ENCODE data around the gene EML6. TPM values are rescaled to one million over a fixed set of nuclear protein-coding genes. Genes with fewer than 3 reads are reported as not detected.

Gene EML6
- total RNA-seq, 1 donor from 2014 or later: 10.4 TPM

GRCh38 chr2:54908591-54908990 is 185.1 kb downstream of the EML6 start:
- H3K4me3 ChIP-seq (ENCODE audit: low read length in 3 of 3): no peak overlapping the region
- H3K4me1 ChIP-seq (ENCODE audit: control insufficient read depth in 3 of 3, insufficient read depth in 3 of 3, low read length in 3 of 3): peaks cover 19 to 42% (median 23%) of the 10 kb centered on the region in 3 donors
- H3K27ac ChIP-seq (ENCODE audit: low read depth, low read length): peak overlapping the region; percentile 34
- H3K36me3 ChIP-seq (ENCODE audit: control insufficient read depth in 3 of 3, insufficient read depth in 3 of 3, low read length in 3 of 3): no peaks in the 10 kb centered on the region
- no peaks in the 10 kb centered on the region for H3K27me3 ChIP-seq (ENCODE audit: control insufficient read depth in 3 of 3, insufficient read depth in 3 of 3, low read length in 3 of 3)
- no peak overlapping the region for H3K9ac ChIP-seq (ENCODE audit: low read depth in 1 of 3, low read length in 3 of 3)
- no peaks in the 10 kb centered on the region for H3K9me3 ChIP-seq (ENCODE audit: control insufficient read depth in 3 of 3, low read length in 3 of 3)

GRCh38 chr2:54909001-54909400 is 185.5 kb downstream of the EML6 start:
- no peak overlapping the region for H3K4me3 ChIP-seq (ENCODE audit: low read length in 3 of 3)
- peak overlapping the region; percentile 34 for H3K27ac ChIP-seq (ENCODE audit: low read depth, low read length)
- H3K27me3 ChIP-seq (ENCODE audit: control insufficient read depth in 3 of 3, insufficient read depth in 3 of 3, low read length in 3 of 3): no peaks in the 10 kb centered on the region

GRCh38 chr2:54912305-54912704 is 188.8 kb downstream of the EML6 start:
- Histone ChIP-seq H3K36me3 (ENCODE audit: control insufficient read depth in 3 of 3, insufficient read depth in 3 of 3, low read length in 3 of 3) (no peaks in the 10 kb centered on the region), H3K4me3 (ENCODE audit: low read length in 3 of 3) (no peak overlapping the region), H3K4me1 (ENCODE audit: control insufficient read depth in 3 of 3, insufficient read depth in 3 of 3, low read length in 3 of 3) (peaks cover 3 to 7% (median 4%) of the 10 kb centered on the region in 3 donors), H3K27ac (ENCODE audit: low read depth, low read length) (no peak overlapping the region), H3K27me3 (ENCODE audit: control insufficient read depth in 3 of 3, insufficient read depth in 3 of 3, low read length in 3 of 3) (no peaks in the 10 kb centered on the region), H3K9ac (ENCODE audit: low read depth in 1 of 3, low read length in 3 of 3) (no peak overlapping the region), H3K9me3 (ENCODE audit: control insufficient read depth in 3 of 3, low read length in 3 of 3) (no peaks in the 10 kb centered on the region)

More at GRCh38 chr2:54909001-54909400, 185.5 kb downstream of the EML6 start:
- Histone ChIP-seq H3K9ac (ENCODE audit: low read depth in 1 of 3, low read length in 3 of 3) (no peak overlapping the region), H3K36me3 (ENCODE audit: control insufficient read depth in 3 of 3, insufficient read depth in 3 of 3, low read length in 3 of 3) (no peaks in the 10 kb centered on the region), H3K4me1 (ENCODE audit: control insufficient read depth in 3 of 3, insufficient read depth in 3 of 3, low read length in 3 of 3) (peaks cover 19 to 38% (median 23%) of the 10 kb centered on the region in 3 donors), H3K9me3 (ENCODE audit: control insufficient read depth in 3 of 3, low read length in 3 of 3) (no peaks in the 10 kb centered on the region)

GRCh38 chr2:54912893-54913292 is 189.4 kb downstream of the EML6 start:
- Histone ChIP-seq H3K27me3 (ENCODE audit: control insufficient read depth in 3 of 3, insufficient read depth in 3 of 3, low read length in 3 of 3) (no peaks in the 10 kb centered on the region), H3K36me3 (ENCODE audit: control insufficient read depth in 3 of 3, insufficient read depth in 3 of 3, low read length in 3 of 3) (no peaks in the 10 kb centered on the region), H3K9me3 (ENCODE audit: control insufficient read depth in 3 of 3, low read length in 3 of 3) (no peaks in the 10 kb centered on the region), H3K4me1 (ENCODE audit: control insufficient read depth in 3 of 3, insufficient read depth in 3 of 3, low read length in 3 of 3) (peaks cover 3 to 7% (median 4%) of the 10 kb centered on the region in 3 donors), H3K9ac (ENCODE audit: low read depth in 1 of 3, low read length in 3 of 3) (no peak overlapping the region), H3K27ac (ENCODE audit: low read depth, low read length) (no peak overlapping the region), H3K4me3 (ENCODE audit: low read length in 3 of 3) (no peak overlapping the region)

- H3K4me3 ChIP-seq (ENCODE audit: low read length in 3 of 3): no peak overlapping the region
- no peak overlapping the region for H3K27ac ChIP-seq (ENCODE audit: low read depth, low read length)
- H3K36me3 ChIP-seq (ENCODE audit: control insufficient read depth in 3 of 3, insufficient read depth in 3 of 3, low read length in 3 of 3): no peaks in the 10 kb centered on the region
- no peaks in the 10 kb centered on the region for H3K9me3 ChIP-seq (ENCODE audit: control insufficient read depth in 3 of 3, low read length in 3 of 3)
- H3K27me3 ChIP-seq (ENCODE audit: control insufficient read depth in 3 of 3, insufficient read depth in 3 of 3, low read length in 3 of 3): no peaks in the 10 kb centered on the region
- H3K4me1 ChIP-seq (ENCODE audit: control insufficient read depth in 3 of 3, insufficient read depth in 3 of 3, low read length in 3 of 3): no peaks in the 10 kb centered on the region
- H3K9ac ChIP-seq (ENCODE audit: low read depth in 1 of 3, low read length in 3 of 3): no peak overlapping the region
Measured at GRCh38 chr2:54914637-54915036, 191.2 kb downstream of the EML6 start.

GRCh38 chr2:54915101-54915500 is 191.6 kb downstream of the EML6 start:
- H3K9me3 ChIP-seq (ENCODE audit: control insufficient read depth in 3 of 3, low read length in 3 of 3): no peaks in the 10 kb centered on the region
- H3K4me3 ChIP-seq (ENCODE audit: low read length in 3 of 3): no peak overlapping the region
- no peak overlapping the region for H3K9ac ChIP-seq (ENCODE audit: low read depth in 1 of 3, low read length in 3 of 3)
- no peaks in the 10 kb centered on the region for H3K27me3 ChIP-seq (ENCODE audit: control insufficient read depth in 3 of 3, insufficient read depth in 3 of 3, low read length in 3 of 3)
- H3K36me3 ChIP-seq (ENCODE audit: control insufficient read depth in 3 of 3, insufficient read depth in 3 of 3, low read length in 3 of 3): no peaks in the 10 kb centered on the region
- H3K27ac ChIP-seq (ENCODE audit: low read depth, low read length): no peak overlapping the region
- no peaks in the 10 kb centered on the region for H3K4me1 ChIP-seq (ENCODE audit: control insufficient read depth in 3 of 3, insufficient read depth in 3 of 3, low read length in 3 of 3)

GRCh38 chr2:54916637-54917036 is 193.2 kb downstream of the EML6 start:
- Histone ChIP-seq H3K27ac (ENCODE audit: low read depth, low read length) (no peak overlapping the region), H3K4me1 (ENCODE audit: control insufficient read depth in 3 of 3, insufficient read depth in 3 of 3, low read length in 3 of 3) (no peaks in the 10 kb centered on the region), H3K9ac (ENCODE audit: low read depth in 1 of 3, low read length in 3 of 3) (no peak overlapping the region), H3K36me3 (ENCODE audit: control insufficient read depth in 3 of 3, insufficient read depth in 3 of 3, low read length in 3 of 3) (no peaks in the 10 kb centered on the region), H3K4me3 (ENCODE audit: low read length in 3 of 3) (no peak overlapping the region), H3K27me3 (ENCODE audit: control insufficient read depth in 3 of 3, insufficient read depth in 3 of 3, low read length in 3 of 3) (no peaks in the 10 kb centered on the region), H3K9me3 (ENCODE audit: control insufficient read depth in 3 of 3, low read length in 3 of 3) (no peaks in the 10 kb centered on the region)

GRCh38 chr2:54918647-54919280 is 195.3 kb downstream of the EML6 start:
- Histone ChIP-seq H3K36me3 (ENCODE audit: control insufficient read depth in 3 of 3, insufficient read depth in 3 of 3, low read length in 3 of 3) (no peaks in the 10 kb centered on the region), H3K27me3 (ENCODE audit: control insufficient read depth in 3 of 3, insufficient read depth in 3 of 3, low read length in 3 of 3) (no peaks in the 10 kb centered on the region), H3K27ac (ENCODE audit: low read depth, low read length) (no peak overlapping the region), H3K9ac (ENCODE audit: low read depth in 1 of 3, low read length in 3 of 3) (no peak overlapping the region), H3K9me3 (ENCODE audit: control insufficient read depth in 3 of 3, low read length in 3 of 3) (no peaks in the 10 kb centered on the region), H3K4me3 (ENCODE audit: low read length in 3 of 3) (no peak overlapping the region), H3K4me1 (ENCODE audit: control insufficient read depth in 3 of 3, insufficient read depth in 3 of 3, low read length in 3 of 3) (no peaks in the 10 kb centered on the region)

GRCh38 chr2:54920660-54921059 is 197.2 kb downstream of the EML6 start:
- Histone ChIP-seq H3K36me3 (ENCODE audit: control insufficient read depth in 3 of 3, insufficient read depth in 3 of 3, low read length in 3 of 3) (no peaks in the 10 kb centered on the region), H3K4me1 (ENCODE audit: control insufficient read depth in 3 of 3, insufficient read depth in 3 of 3, low read length in 3 of 3) (no peaks in the 10 kb centered on the region), H3K9me3 (ENCODE audit: control insufficient read depth in 3 of 3, low read length in 3 of 3) (no peaks in the 10 kb centered on the region), H3K4me3 (ENCODE audit: low read length in 3 of 3) (no peak overlapping the region), H3K9ac (ENCODE audit: low read depth in 1 of 3, low read length in 3 of 3) (no peak overlapping the region), H3K27ac (ENCODE audit: low read depth, low read length) (no peak overlapping the region), H3K27me3 (ENCODE audit: control insufficient read depth in 3 of 3, insufficient read depth in 3 of 3, low read length in 3 of 3) (no peaks in the 10 kb centered on the region)

GRCh38 chr2:54924121-54924520 is 200.7 kb downstream of the EML6 start:
- H3K27me3 ChIP-seq (ENCODE audit: control insufficient read depth in 3 of 3, insufficient read depth in 3 of 3, low read length in 3 of 3): no peaks in the 10 kb centered on the region
- no peaks in the 10 kb centered on the region for H3K9me3 ChIP-seq (ENCODE audit: control insufficient read depth in 3 of 3, low read length in 3 of 3)
- no peak overlapping the region for H3K4me3 ChIP-seq (ENCODE audit: low read length in 3 of 3)

More at GRCh38 chr2:54924121-54924520, 200.7 kb downstream of the EML6 start:
- no peak overlapping the region for H3K9ac ChIP-seq (ENCODE audit: low read depth in 1 of 3, low read length in 3 of 3)
- H3K27ac ChIP-seq (ENCODE audit: low read depth, low read length): no peak overlapping the region
- peaks cover 12 to 26% (median 12%) of the 10 kb centered on the region in 3 donors for H3K4me1 ChIP-seq (ENCODE audit: control insufficient read depth in 3 of 3, insufficient read depth in 3 of 3, low read length in 3 of 3)
- H3K36me3 ChIP-seq (ENCODE audit: control insufficient read depth in 3 of 3, insufficient read depth in 3 of 3, low read length in 3 of 3): no peaks in the 10 kb centered on the region
